HUES64 (cell line): Measurements from ENCODE around the gene TWIST2.

Experiments used
- H3K27ac ChIP-seq: 2 replicates; pipeline ENCODE4 v1.7.0; 2013; ENCODE audit warnings: low read depth, low read length, inconsistent platforms
- H3K27me3 ChIP-seq: 2 replicates; pipeline ENCODE4 v1.6.1; 2013; ENCODE audit warnings: mild to moderate bottlenecking, low read length; ENCODE audit not compliant: insufficient read depth
- H3K36me3 ChIP-seq: 2 replicates; pipeline ENCODE4 v1.6.1; 2013; ENCODE audit warnings: mild to moderate bottlenecking, low read length; ENCODE audit not compliant: insufficient read depth
- H3K4me1 ChIP-seq: 2 replicates; pipeline ENCODE4 v1.6.1; 2013; ENCODE audit warnings: mild to moderate bottlenecking, low read length, moderate library complexity; ENCODE audit not compliant: insufficient read depth
- H3K4me3 ChIP-seq: 2 replicates; pipeline ENCODE4 v1.5.1; 2013; ENCODE audit warnings: mild to moderate bottlenecking, low read length, moderate library complexity
- H3K9ac ChIP-seq: 2 replicates; pipeline ENCODE4 v1.6.1; 2013; ENCODE audit warnings: mild to moderate bottlenecking, low read depth, low read length
- H3K9me3 ChIP-seq: 2 replicates; pipeline ENCODE4 v1.6.1; 2013; ENCODE audit warnings: low read depth, low read length; ENCODE audit not compliant: insufficient read depth
- WGBS: fragments of 150-250, 120-280 bp; methylation state at CpG from one replicate; pipeline ENCODE4 v1.1.7; 2013; ENCODE audit warnings: missing lambda C conversion rate; 5-methylcytosine and 5-hydroxymethylcytosine counted together

TWIST2 gene

DNA sequence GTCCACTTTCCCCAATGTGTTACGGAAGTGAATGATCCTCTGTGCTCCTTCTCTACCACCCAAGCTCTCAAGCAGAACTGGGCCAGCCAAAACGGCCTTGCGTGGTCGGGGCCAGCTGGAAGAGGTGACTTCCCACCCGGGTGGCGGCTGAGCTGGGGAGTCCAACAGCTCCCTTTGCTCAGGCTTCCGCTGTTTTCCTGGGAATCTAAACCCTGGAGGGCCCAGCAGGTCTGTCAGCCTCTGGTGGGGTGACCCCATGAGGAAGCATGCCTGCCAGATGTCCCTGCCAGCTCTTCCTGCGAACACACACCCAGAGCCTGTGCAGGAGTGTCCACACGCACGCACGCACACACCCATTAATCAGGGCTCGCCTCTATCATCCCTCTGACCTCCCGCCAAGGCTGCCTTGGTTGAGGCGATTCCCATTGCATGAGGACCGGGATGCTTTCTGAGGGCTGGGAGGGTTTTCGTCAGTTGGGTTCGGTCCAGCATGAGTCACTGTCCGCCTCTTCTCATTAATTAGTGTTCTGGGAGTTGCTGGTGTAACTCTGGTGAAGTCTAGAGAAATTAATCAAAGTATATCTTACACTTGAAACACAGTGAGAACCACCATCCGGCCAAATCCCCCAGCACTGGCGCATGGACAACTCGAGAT is 90.6 kb downstream of the TWIST2 start:
- Histone ChIP-seq H3K9ac (no peak overlapping the region), H3K9me3 (peaks cover 3% of the 10 kb centered on the region; the same call in 1 of the 2 replicates), H3K4me3 (no peak overlapping the region), H3K36me3 (no peaks in the 10 kb centered on the region), H3K27ac (no peak overlapping the region), H3K27me3 (no peaks in the 10 kb centered on the region), H3K4me1 (no peaks in the 10 kb centered on the region)
- 96% methylated on average over 21 of the region's 21 CpGs for WGBS

DNA sequence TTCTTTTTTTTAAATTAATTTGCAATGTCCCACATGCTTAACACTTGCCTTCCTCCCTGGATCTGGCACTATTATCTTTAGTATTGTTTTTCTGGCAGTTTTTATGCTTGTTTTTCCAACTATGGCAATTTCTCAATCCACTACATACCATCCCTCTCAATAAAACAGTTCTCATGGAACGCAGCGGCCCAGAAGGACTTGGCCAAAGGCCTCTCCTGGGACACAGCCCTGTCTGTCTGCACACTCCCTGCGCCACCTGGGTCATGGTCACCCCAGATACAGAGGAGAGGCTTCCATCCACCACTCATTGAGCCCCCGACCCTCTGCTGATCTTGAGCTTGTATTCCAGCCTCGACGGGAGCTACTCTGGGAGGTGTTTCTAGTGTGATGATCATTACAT is 91.2 kb downstream of the TWIST2 start:
- H3K9me3 ChIP-seq, result peaks cover 2% of the 10 kb centered on the region; the same call in 1 of the 2 replicates
- no peaks in the 10 kb centered on the region for H3K4me1 ChIP-seq
- no peak overlapping the region for H3K27ac ChIP-seq
- no peak overlapping the region for H3K4me3 ChIP-seq
- WGBS, result 98% methylated on average over 6 of the region's 6 CpGs
- no peaks in the 10 kb centered on the region for H3K36me3 ChIP-seq
- no peak overlapping the region for H3K9ac ChIP-seq
- no peaks in the 10 kb centered on the region for H3K27me3 ChIP-seq

DNA sequence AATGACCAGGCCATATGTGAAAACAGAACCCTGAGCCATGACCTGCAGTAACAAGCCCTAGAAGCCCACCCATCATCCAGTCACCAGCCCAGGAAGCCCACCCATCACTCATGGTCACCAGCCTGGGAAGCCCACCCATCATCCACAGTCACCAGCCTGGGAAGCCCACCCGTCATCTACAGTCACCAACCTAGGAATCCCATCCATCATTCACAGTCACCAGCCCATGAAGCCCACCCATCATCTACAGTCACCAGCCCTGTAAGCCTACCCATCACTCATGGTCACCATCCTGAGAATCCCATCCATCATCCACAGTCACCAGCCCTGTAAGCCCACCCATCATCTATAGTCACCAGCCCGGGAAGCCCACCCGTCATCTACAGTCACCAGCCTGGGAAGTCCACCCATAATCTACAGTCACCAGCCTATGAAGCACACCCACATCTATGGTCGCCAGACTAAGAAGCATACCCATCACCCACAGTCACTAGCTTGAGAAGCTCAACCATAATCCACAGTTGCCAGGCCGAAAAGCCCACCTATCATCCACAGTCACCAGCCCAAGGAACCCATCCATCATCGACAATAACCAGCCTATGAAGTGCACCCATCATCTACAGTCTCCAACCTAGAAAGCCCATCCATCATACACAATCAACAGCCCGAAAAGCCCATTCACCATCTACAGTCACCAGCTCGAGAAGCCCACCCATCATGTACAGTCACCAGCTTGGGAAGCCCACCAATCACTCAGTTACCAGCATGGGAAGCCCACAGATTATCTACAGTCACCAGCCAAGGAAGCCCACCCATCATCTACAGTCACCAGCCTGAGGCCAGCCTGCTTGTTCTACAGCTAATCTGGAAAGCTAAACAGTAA is 91.9 kb downstream of the TWIST2 start:
- 93% methylated on average over 8 of the region's 8 CpGs for WGBS
- H3K9ac ChIP-seq, result no peak overlapping the region
- no peak overlapping the region for H3K27ac ChIP-seq
- H3K9me3 ChIP-seq, result no peaks in the 10 kb centered on the region
- H3K27me3 ChIP-seq, result no peaks in the 10 kb centered on the region
- no peak overlapping the region for H3K4me3 ChIP-seq
- H3K36me3 ChIP-seq, result no peaks in the 10 kb centered on the region
- H3K4me1 ChIP-seq, result no peaks in the 10 kb centered on the region

DNA sequence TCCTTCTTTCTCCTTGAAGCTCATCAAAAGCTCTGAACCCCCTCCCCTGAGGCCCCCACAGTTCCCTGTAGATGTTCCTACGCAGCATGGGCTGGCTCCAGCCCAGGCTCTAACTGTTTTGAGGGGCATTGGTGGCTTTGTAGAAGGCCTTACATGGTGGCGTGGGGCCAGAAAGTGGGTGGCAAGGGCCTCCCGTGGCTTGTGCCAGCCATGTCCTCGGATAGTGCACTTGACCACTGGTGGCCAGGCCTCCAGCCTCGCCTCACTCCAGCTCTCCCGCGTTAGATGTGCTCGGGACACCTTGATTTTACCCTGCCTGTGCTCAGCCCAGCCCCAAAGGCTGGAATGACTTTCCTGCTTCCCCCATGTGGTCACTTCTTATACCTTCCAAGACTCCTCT is 92.9 kb downstream of the TWIST2 start:
- Histone ChIP-seq H3K4me3 (no peak overlapping the region), H3K9me3 (no peaks in the 10 kb centered on the region), H3K27me3 (no peaks in the 10 kb centered on the region), H3K27ac (no peak overlapping the region), H3K36me3 (no peaks in the 10 kb centered on the region), H3K4me1 (no peaks in the 10 kb centered on the region), H3K9ac (no peak overlapping the region)
- WGBS, result 88% methylated on average over 8 of the region's 8 CpGs

DNA sequence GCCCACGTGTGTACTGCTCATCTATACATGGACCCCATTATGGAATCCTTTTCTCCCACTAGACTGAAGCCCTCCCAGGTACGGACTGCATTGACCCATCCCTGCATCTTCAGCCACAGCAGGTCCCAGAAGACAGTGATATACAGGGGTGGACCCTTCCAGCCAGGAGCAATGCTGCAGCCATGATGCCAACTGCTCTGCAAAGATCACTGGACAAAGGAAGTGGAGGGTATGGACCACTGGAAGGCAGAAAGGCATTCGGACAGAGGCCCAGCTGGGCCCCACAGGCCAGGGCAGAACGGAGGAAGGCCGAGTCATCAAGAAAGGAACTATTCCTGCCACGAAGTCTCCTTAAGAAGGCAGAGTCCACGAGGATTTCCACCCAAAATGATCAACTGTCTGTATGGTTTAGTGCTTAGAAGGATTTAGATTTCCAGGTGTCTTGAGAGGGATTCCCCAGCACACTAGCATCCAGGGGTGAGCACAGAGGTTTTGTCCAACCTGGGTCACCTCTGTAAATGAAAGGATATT is 93.4 kb downstream of the TWIST2 start:
- H3K4me1 ChIP-seq, result no peaks in the 10 kb centered on the region
- no peak overlapping the region for H3K27ac ChIP-seq
- H3K4me3 ChIP-seq, result no peak overlapping the region
- H3K9ac ChIP-seq, result no peak overlapping the region
- H3K36me3 ChIP-seq, result no peaks in the 10 kb centered on the region
- no peaks in the 10 kb centered on the region for H3K9me3 ChIP-seq
- WGBS, result 84% methylated on average over 7 of the region's 7 CpGs
- H3K27me3 ChIP-seq, result no peaks in the 10 kb centered on the region

DNA sequence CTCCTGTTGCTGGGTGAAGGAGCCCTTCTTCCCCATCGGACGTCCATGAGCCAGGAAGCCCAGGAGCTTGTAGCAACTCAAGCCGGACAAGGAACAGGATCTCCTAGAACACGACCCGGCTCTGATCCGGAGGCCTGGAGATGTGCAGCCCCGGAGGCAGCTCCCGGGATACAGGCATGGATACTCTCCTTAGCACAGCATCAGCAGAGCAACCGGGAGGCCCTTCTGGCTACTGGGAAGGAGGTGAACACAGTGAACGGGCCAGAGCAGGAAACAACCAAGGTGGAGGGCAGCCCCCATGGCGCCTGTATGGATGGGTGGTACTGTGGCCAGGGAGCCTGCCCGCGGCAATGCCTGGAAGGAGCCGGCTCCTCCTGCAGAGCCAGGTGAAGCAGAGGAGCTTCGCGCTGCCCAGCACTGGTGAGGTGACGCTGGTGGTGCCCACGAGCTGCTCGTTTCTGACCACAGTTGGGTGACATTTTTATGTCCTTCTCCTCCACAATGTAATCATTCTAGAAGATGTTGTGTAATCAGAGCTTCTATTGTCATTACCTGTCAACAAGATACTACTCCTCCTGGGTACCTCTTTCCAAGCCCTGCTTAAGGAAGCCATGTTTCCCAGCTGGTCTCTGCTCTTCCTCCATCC is 94.3 kb downstream of the TWIST2 start:
- H3K9ac ChIP-seq, result no peak overlapping the region
- H3K9me3 ChIP-seq, result no peaks in the 10 kb centered on the region
- no peak overlapping the region for H3K4me3 ChIP-seq
- WGBS, result 95% methylated on average over 19 of the region's 19 CpGs
- H3K36me3 ChIP-seq, result no peaks in the 10 kb centered on the region
- H3K4me1 ChIP-seq, result no peaks in the 10 kb centered on the region
- H3K27ac ChIP-seq, result no peak overlapping the region
- no peaks in the 10 kb centered on the region for H3K27me3 ChIP-seq

DNA sequence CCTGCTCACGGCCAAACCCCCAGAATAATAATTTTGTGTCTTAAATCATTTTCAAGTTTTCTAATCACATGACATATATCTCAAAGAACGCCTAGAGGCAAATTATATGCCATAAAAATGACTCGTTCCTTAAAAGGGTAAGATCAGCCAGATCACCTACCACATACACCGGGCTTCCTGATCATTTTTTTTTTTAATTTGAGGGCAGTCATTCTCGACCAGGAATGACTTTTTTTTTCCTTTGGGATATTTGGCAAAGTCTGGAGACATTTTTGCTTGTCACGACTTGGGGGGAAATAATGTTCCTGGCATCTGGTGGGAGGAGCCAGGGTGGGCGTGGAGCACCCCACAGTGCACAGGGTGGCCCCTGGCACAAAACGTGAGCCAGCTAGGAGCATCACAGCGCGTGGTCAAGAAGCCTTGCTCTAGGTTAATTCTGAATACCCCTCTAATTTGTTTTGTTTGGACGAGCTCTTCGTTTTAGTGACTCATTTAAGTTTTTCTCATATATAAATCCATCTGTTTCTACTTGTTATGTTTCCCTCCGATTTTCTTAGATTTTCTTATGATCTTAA is 94.9 kb downstream of the TWIST2 start:
- no peaks in the 10 kb centered on the region for H3K9me3 ChIP-seq
- no peak overlapping the region for H3K9ac ChIP-seq
- H3K27me3 ChIP-seq, result no peaks in the 10 kb centered on the region
- H3K27ac ChIP-seq, result no peak overlapping the region
- no peaks in the 10 kb centered on the region for H3K4me1 ChIP-seq
- 88% methylated on average over 13 of the region's 13 CpGs for WGBS
- no peaks in the 10 kb centered on the region for H3K36me3 ChIP-seq
- no peak overlapping the region for H3K4me3 ChIP-seq

DNA sequence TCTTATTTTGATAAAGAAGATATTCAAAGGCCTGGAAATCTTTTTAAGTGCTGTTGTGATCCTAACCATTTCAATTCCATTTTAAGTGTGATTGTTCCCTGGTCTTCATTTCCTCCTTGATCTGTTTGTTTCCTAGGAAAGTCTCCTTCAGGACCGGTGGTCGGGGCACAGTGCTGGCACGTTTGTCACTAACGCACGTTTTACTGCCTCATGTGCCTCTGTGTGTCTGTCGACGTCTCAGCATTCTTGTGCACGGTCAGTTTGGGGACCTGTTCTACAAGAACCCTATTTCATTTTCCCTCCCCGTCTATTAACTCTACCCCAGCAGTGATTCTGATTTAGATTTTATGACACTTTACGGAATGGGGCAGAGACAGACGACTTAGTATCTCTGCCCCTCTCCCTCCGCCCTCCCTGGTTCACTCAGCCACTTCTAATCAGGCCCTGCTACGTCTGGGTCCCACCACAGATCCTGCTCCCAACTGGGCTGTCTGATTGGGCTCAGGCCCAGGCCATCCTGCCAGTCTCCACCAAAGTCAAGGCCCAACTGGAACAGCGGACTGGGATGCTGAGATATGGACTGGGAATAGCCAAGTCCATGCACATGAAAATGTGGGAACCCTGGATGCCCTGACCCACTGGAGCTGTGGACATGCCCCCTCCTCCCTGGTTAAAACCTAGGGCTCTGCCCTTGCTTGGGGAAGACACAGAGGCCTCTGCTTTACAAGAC is 95.6 kb downstream of the TWIST2 start:
- H3K4me3 ChIP-seq, result no peak overlapping the region
- H3K36me3 ChIP-seq, result no peaks in the 10 kb centered on the region
- no peaks in the 10 kb centered on the region for H3K27me3 ChIP-seq
- no peaks in the 10 kb centered on the region for H3K9me3 ChIP-seq
- H3K27ac ChIP-seq, result no peak overlapping the region
- no peaks in the 10 kb centered on the region for H3K4me1 ChIP-seq
- WGBS, result 90% methylated on average over 14 of the region's 14 CpGs
- H3K9ac ChIP-seq, result no peak overlapping the region

DNA sequence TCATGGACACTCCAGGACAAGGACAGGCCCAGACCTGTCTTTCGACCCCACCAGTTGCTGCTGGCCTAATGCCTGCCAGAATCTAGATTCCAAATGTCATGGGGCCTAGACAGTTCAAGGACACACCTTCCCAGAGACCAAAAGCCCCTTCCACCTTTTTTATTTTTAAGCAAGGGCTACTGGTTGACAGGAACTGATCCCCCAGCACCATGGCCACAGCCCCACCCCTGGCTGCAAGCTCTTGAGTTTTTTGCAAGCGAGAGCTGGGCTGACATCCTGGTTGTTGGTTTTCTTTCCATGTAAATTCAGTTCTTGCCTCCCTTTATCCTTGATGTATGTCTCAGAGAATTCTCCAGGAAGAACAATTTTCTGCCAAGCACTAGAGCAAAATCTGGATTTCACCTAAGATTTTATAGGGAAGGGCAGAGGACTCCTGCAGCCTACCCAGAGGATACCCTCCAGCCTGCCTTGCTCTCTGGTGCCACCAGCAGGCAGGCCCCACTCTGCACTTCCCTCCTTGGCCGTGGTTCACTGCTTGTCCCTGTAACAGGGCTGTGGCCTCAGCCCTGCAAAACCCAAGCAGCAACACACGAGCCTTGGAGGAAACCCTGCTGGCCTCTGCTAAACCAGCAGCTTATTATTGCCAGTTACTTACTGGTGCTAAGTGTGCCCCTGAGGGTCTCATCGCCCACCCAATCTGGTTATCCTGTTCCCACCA is 97.7 kb downstream of the TWIST2 start:
- H3K27me3 ChIP-seq, result no peaks in the 10 kb centered on the region
- H3K9ac ChIP-seq, result no peak overlapping the region
- WGBS, result 70% methylated on average over 5 of the region's 5 CpGs
- H3K4me3 ChIP-seq, result no peak overlapping the region
- H3K36me3 ChIP-seq, result no peaks in the 10 kb centered on the region
- no peak overlapping the region for H3K27ac ChIP-seq
- H3K4me1 ChIP-seq, result no peaks in the 10 kb centered on the region
- no peaks in the 10 kb centered on the region for H3K9me3 ChIP-seq
